HEK293 (cell line): ENCODE measurements around the gene MMP15.

Experiments used
- FEZF1 ChIP-seq: fragments of 450-650 bp; formaldehyde crosslinking; IDR thresholded peaks from 2 replicates; pipeline ENCODE4 v1.5.1; 2016; ENCODE audit warnings: missing biosample characterization, missing genetic modification characterization
- GLI2 ChIP-seq: fragments of 450-650 bp; formaldehyde crosslinking; IDR thresholded peaks from 2 replicates; pipeline ENCODE4; 2017; ENCODE audit warnings: missing biosample characterization, missing genetic modification characterization, low read depth, borderline replicate concordance
- HOXD13 ChIP-seq: sonication (generic); formaldehyde crosslinking; IDR thresholded peaks from 2 replicates; pipeline ENCODE4 v1.8.0; 2022; ENCODE audit warnings: missing genetic modification reagents, borderline replicate concordance
- MYNN ChIP-seq: fragments of 450-650 bp; formaldehyde crosslinking; IDR thresholded peaks from 2 replicates; pipeline ENCODE4 v1.5.1; 2016; ENCODE audit warnings: missing biosample characterization, missing genetic modification characterization, borderline replicate concordance
- OSR2 ChIP-seq: fragments of 450-650 bp; formaldehyde crosslinking; IDR thresholded peaks from 2 replicates; pipeline ENCODE4 v1.5.1; 2016; ENCODE audit warnings: missing biosample characterization, missing genetic modification characterization
- PATZ1 ChIP-seq: fragments of 450-650 bp; formaldehyde crosslinking; IDR thresholded peaks from 2 replicates; pipeline ENCODE4 v1.5.1; 2016; ENCODE audit warnings: missing biosample characterization, missing genetic modification characterization
- ZBTB8A ChIP-seq: fragments of 450-650 bp; formaldehyde crosslinking; IDR thresholded peaks from 2 replicates; pipeline ENCODE4 v1.5.1; 2016; ENCODE audit warnings: missing biosample characterization, missing genetic modification characterization
- ZFP3 ChIP-seq: fragments of 450-650 bp; formaldehyde crosslinking; IDR thresholded peaks from 2 replicates; pipeline ENCODE4 v1.5.1; 2016; ENCODE audit warnings: low read depth, missing biosample characterization, missing genetic modification characterization
- ZFP37 ChIP-seq: fragments of 450-650 bp; formaldehyde crosslinking; IDR thresholded peaks from 2 replicates; pipeline ENCODE4 v1.5.1; 2016; ENCODE audit warnings: missing biosample characterization, missing genetic modification characterization
- ZFP69B ChIP-seq: fragments of 450-650 bp; formaldehyde crosslinking; IDR thresholded peaks from 2 replicates; pipeline ENCODE4 v1.5.1; 2016; ENCODE audit warnings: missing biosample characterization, missing genetic modification characterization
- ZNF132 ChIP-seq: fragments of 450-650 bp; formaldehyde crosslinking; IDR thresholded peaks from 2 replicates; pipeline ENCODE4 v1.5.1; 2017; ENCODE audit warnings: missing biosample characterization, missing genetic modification characterization, borderline replicate concordance
- ZNF174 ChIP-seq: fragments of 450-650 bp; formaldehyde crosslinking; IDR thresholded peaks from 2 replicates; pipeline ENCODE4 v1.5.0; 2017; ENCODE audit warnings: missing biosample characterization, mild to moderate bottlenecking, missing genetic modification characterization
- ZNF184 ChIP-seq: fragments of 450-650 bp; IDR thresholded peaks from 2 replicates; pipeline ENCODE4 v1.5.1; 2018; ENCODE audit warnings: missing biosample characterization, mild to moderate bottlenecking, missing genetic modification characterization
- ZNF19 ChIP-seq: fragments of 450-650 bp; formaldehyde crosslinking; IDR thresholded peaks from 2 replicates; pipeline ENCODE4; 2016; ENCODE audit warnings: missing biosample characterization, missing genetic modification characterization, low read depth
- ZNF335 ChIP-seq: fragments of 450-650 bp; formaldehyde crosslinking; conservative IDR thresholded peaks from 2 replicates; pipeline ENCODE4 v1.5.1; 2016; ENCODE audit warnings: missing biosample characterization, missing genetic modification characterization
- ZNF362 ChIP-seq: fragments of 450-650 bp; formaldehyde crosslinking; IDR thresholded peaks from 2 replicates; pipeline ENCODE4 v1.5.1; 2016; ENCODE audit warnings: missing biosample characterization, missing genetic modification characterization
- ZNF48 ChIP-seq: fragments of 450-650 bp; formaldehyde crosslinking; IDR thresholded peaks from 2 replicates; pipeline ENCODE4 v1.5.1; 2016; ENCODE audit warnings: missing biosample characterization, missing genetic modification characterization
- ZNF488 ChIP-seq: fragments of 450-650 bp; formaldehyde crosslinking; IDR thresholded peaks from 2 replicates; pipeline ENCODE4 v1.5.1; 2016; ENCODE audit warnings: missing biosample characterization, missing genetic modification characterization
- ZNF560 ChIP-seq: fragments of 450-650 bp; formaldehyde crosslinking; IDR thresholded peaks from 2 replicates; pipeline ENCODE4 v1.5.1; 2017; ENCODE audit warnings: missing biosample characterization, missing genetic modification characterization, borderline replicate concordance
- ZNF561 ChIP-seq: fragments of 450-650 bp; IDR thresholded peaks from 2 replicates; pipeline ENCODE4 v1.5.1; 2018; ENCODE audit warnings: missing biosample characterization, missing genetic modification characterization, borderline replicate concordance
- ZNF623 ChIP-seq: fragments of 450-650 bp; formaldehyde crosslinking; IDR thresholded peaks from 2 replicates; pipeline ENCODE4 v1.5.1; 2016; ENCODE audit warnings: missing biosample characterization, missing genetic modification characterization
- ZNF639 ChIP-seq: fragments of 450-650 bp; formaldehyde crosslinking; IDR thresholded peaks from 2 replicates; pipeline ENCODE4 v1.5.1; 2016; ENCODE audit warnings: missing biosample characterization, missing genetic modification characterization
- ZNF792 ChIP-seq: fragments of 450-650 bp; formaldehyde crosslinking; IDR thresholded peaks from 2 replicates; pipeline ENCODE4 v1.5.1; 2016; ENCODE audit warnings: missing biosample characterization, missing genetic modification characterization
- ZNF843 ChIP-seq: fragments of 450-650 bp; formaldehyde crosslinking; IDR thresholded peaks from 2 replicates; pipeline ENCODE4 v1.5.1; 2016; ENCODE audit warnings: missing biosample characterization, missing genetic modification characterization
- ZSCAN23 ChIP-seq: fragments of 450-650 bp; formaldehyde crosslinking; IDR thresholded peaks from 2 replicates; pipeline ENCODE4 v1.5.1; 2016; ENCODE audit warnings: missing biosample characterization, missing genetic modification characterization
- TF ChIP-seq, protein P1 (sequence below): fragments of 450-650 bp; formaldehyde crosslinking; IDR thresholded peaks from 2 replicates; pipeline ENCODE4 v1.5.1; 2016; ENCODE audit warnings: missing biosample characterization, missing genetic modification characterization

Gene MMP15

GRCh38 chr16:58025351-58026138, at the start of gene MMP15 (continued):
- TF ChIP-seq ZNF639 (tag by site-specific recombination), result no peak
- no peak for TF ChIP-seq ZNF174 (tag by site-specific recombination)
- TF ChIP-seq HOXD13 (CRISPR knock-in tag), result no peak
- no peak for TF ChIP-seq ZNF560 (tag by site-specific recombination)
- TF ChIP-seq ZNF335, result peak; percentile 69
- TF ChIP-seq ZNF623, result no peak
- no peak for TF ChIP-seq FEZF1 (tag by site-specific recombination)
- no peak for TF ChIP-seq ZFP37 (tag by site-specific recombination)
- TF ChIP-seq ZNF48 (tag by site-specific recombination), result no peak
- TF ChIP-seq GLI2 (tag by site-specific recombination), result no peak
- TF ChIP-seq ZNF792 (tag by site-specific recombination), result no peak
- no peak for TF ChIP-seq ZNF184 (tag by site-specific recombination)
- TF ChIP-seq ZNF843, result 0 out of 2 replicates have a peak, but pooled peaks have one; percentile 36
- TF ChIP-seq ZNF19 (tag by site-specific recombination), result no peak
- peak; percentile 65; the same call in 1 of the 2 replicates for TF ChIP-seq ZNF561 (tag by site-specific recombination)
- no peak for TF ChIP-seq ZSCAN23 (tag by site-specific recombination)
- peak; percentile 95 for TF ChIP-seq PATZ1
- TF ChIP-seq ZNF488 (tag by site-specific recombination), result no peak
- TF ChIP-seq, protein P1, sequence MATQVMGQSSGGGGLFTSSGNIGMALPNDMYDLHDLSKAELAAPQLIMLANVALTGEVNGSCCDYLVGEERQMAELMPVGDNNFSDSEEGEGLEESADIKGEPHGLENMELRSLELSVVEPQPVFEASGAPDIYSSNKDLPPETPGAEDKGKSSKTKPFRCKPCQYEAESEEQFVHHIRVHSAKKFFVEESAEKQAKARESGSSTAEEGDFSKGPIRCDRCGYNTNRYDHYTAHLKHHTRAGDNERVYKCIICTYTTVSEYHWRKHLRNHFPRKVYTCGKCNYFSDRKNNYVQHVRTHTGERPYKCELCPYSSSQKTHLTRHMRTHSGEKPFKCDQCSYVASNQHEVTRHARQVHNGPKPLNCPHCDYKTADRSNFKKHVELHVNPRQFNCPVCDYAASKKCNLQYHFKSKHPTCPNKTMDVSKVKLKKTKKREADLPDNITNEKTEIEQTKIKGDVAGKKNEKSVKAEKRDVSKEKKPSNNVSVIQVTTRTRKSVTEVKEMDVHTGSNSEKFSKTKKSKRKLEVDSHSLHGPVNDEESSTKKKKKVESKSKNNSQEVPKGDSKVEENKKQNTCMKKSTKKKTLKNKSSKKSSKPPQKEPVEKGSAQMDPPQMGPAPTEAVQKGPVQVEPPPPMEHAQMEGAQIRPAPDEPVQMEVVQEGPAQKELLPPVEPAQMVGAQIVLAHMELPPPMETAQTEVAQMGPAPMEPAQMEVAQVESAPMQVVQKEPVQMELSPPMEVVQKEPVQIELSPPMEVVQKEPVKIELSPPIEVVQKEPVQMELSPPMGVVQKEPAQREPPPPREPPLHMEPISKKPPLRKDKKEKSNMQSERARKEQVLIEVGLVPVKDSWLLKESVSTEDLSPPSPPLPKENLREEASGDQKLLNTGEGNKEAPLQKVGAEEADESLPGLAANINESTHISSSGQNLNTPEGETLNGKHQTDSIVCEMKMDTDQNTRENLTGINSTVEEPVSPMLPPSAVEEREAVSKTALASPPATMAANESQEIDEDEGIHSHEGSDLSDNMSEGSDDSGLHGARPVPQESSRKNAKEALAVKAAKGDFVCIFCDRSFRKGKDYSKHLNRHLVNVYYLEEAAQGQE (tag by site-specific recombination), result no peak
- TF ChIP-seq ZFP3 (tag by site-specific recombination), result no peak
- no peak for TF ChIP-seq MYNN (tag by site-specific recombination)
- TF ChIP-seq ZBTB8A (tag by site-specific recombination), result peak; percentile 71; the same call in 1 of the 2 replicates
- TF ChIP-seq OSR2 (tag by site-specific recombination), result no peak
- TF ChIP-seq ZNF132 (tag by site-specific recombination), result no peak
- TF ChIP-seq ZFP69B (tag by site-specific recombination), result no peak
- TF ChIP-seq ZNF362 (tag by site-specific recombination), result no peak
